ENCODE data around the gene GKN2.

DNA sequence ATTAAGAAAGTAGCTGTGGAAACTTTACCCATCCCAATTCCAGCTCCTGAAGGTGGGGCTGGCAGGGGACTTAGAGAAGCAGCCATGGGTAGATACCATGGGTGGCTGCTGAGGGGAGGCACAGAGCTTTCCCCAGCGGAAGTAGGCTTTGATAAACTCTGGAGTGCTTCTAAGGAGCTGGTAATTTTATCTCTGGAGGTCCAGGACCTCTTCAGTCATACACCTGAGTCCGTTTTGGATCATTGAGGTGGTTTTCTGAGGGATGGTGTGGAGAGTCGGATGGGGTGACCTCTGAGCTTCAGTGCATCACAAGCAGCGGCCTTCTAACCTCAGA lies 44.8 kb downstream of the GKN2 start:
- TF ChIP-seq, protein P1, sequence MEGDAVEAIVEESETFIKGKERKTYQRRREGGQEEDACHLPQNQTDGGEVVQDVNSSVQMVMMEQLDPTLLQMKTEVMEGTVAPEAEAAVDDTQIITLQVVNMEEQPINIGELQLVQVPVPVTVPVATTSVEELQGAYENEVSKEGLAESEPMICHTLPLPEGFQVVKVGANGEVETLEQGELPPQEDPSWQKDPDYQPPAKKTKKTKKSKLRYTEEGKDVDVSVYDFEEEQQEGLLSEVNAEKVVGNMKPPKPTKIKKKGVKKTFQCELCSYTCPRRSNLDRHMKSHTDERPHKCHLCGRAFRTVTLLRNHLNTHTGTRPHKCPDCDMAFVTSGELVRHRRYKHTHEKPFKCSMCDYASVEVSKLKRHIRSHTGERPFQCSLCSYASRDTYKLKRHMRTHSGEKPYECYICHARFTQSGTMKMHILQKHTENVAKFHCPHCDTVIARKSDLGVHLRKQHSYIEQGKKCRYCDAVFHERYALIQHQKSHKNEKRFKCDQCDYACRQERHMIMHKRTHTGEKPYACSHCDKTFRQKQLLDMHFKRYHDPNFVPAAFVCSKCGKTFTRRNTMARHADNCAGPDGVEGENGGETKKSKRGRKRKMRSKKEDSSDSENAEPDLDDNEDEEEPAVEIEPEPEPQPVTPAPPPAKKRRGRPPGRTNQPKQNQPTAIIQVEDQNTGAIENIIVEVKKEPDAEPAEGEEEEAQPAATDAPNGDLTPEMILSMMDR (IDR thresholded peaks at IDR 0.05): no peak
- TF ChIP-seq ZFX (IDR thresholded peaks at IDR 0.05; ENCODE audit: borderline replicate concordance): no peak

Data from 22Rv1 (cell line).